ENCODE results near the gene ADGRG2.

GRCh38 chrX:18951032-18951431 lies 171.2 kb downstream of the ADGRG2 start:
- TF ChIP-seq CTCF (IDR thresholded peaks at IDR 0.05) (no peak), POLR2A (IDR thresholded peaks at IDR 0.05) (no peak)

Measured in testis (tissue), 2 donors.